Loucy (cell line): ENCODE measurements around the gene ZCCHC18.

Source experiments
- H2AFZ ChIP-seq: fragments of 200-600 bp; sonication (generic); 2 replicates; pipeline ENCODE4 v1.6.0; 2016; ENCODE audit warnings: antibody characterized with exemption, mild to moderate bottlenecking, low read length, moderate library complexity
- H3F3A ChIP-seq: fragments of 200-600 bp; 2 replicates; pipeline ENCODE4 v1.6.0; 2016; ENCODE audit warnings: antibody characterized with exemption, low read depth, mild to moderate bottlenecking
- H3K27me3 ChIP-seq: fragments of 200-600 bp; sonication (generic); 2 replicates; pipeline ENCODE4 v1.6.1; 2014; ENCODE audit warnings: low read length, mild to moderate bottlenecking; ENCODE audit not compliant: insufficient read depth, poor library complexity, severe bottlenecking
- H3K36me3 ChIP-seq: fragments of 200-600 bp; sonication (generic); 2 replicates; pipeline ENCODE4 v1.6.1; 2016; ENCODE audit warnings: low read length; ENCODE audit not compliant: insufficient read depth
- H3K4me1 ChIP-seq: fragments of 200-600 bp; sonication (generic); 2 replicates; pipeline ENCODE4 v1.5.1; 2014; ENCODE audit warnings: low read length, mild to moderate bottlenecking; ENCODE audit not compliant: insufficient read depth, poor library complexity, severe bottlenecking
- H3K4me2 ChIP-seq: fragments of 200-600 bp; sonication (generic); 2 replicates; pipeline ENCODE4 v1.6.0; 2014; ENCODE audit warnings: antibody characterized with exemption, low read length, low read depth, mild to moderate bottlenecking; ENCODE audit not compliant: poor library complexity, severe bottlenecking
- H3K4me3 ChIP-seq: fragments of 200-600 bp; sonication (generic); 2 replicates; pipeline ENCODE4 v1.5.1; 2014; ENCODE audit warnings: low read length, mild to moderate bottlenecking, mixed read lengths; ENCODE audit not compliant: poor library complexity, severe bottlenecking
- H3K79me2 ChIP-seq: fragments of 200-600 bp; sonication (generic); 2 replicates; pipeline ENCODE4 v1.6.1; 2014; ENCODE audit warnings: low read length; ENCODE audit not compliant: insufficient read depth
- H3K9ac ChIP-seq: fragments of 200-600 bp; sonication (generic); 2 replicates; pipeline ENCODE4 v1.6.0; 2014; ENCODE audit warnings: mild to moderate bottlenecking, low read depth, low read length, moderate library complexity; ENCODE audit not compliant: poor library complexity, severe bottlenecking
- H3K9me2 ChIP-seq: fragments of 200-600 bp; sonication (generic); replicated peaks from 2 replicates; pipeline ENCODE4 v1.6.1; 2016; ENCODE audit warnings: low read depth, low read length, mixed read lengths
- H3K9me3 ChIP-seq: fragments of 200-600 bp; sonication (generic); 2 replicates; pipeline ENCODE4 v1.6.1; 2014; ENCODE audit warnings: mild to moderate bottlenecking, antibody characterized with exemption, low read length, low read depth; ENCODE audit not compliant: insufficient read depth
- H4K20me1 ChIP-seq: fragments of 200-600 bp; sonication (generic); 2 replicates; pipeline ENCODE4 v1.6.0; 2014; ENCODE audit warnings: antibody characterized with exemption, low read length, mild to moderate bottlenecking; ENCODE audit not compliant: insufficient read depth, poor library complexity, severe bottlenecking
- CTCF ChIP-seq: fragments of 200-600 bp; sonication (generic); conservative IDR thresholded peaks from 2 replicates; pipeline ENCODE4 v1.5.1; 2014; ENCODE audit warnings: mild to moderate bottlenecking, antibody characterized with exemption, low read length
- EZH2phosphoT487 ChIP-seq: fragments of 200-600 bp; IDR thresholded peaks from 2 replicates; pipeline ENCODE4 v1.6.1; 2018; ENCODE audit warnings: antibody characterized with exemption, mild to moderate bottlenecking, moderate library complexity, borderline replicate concordance

The ZCCHC18 gene

DNA sequence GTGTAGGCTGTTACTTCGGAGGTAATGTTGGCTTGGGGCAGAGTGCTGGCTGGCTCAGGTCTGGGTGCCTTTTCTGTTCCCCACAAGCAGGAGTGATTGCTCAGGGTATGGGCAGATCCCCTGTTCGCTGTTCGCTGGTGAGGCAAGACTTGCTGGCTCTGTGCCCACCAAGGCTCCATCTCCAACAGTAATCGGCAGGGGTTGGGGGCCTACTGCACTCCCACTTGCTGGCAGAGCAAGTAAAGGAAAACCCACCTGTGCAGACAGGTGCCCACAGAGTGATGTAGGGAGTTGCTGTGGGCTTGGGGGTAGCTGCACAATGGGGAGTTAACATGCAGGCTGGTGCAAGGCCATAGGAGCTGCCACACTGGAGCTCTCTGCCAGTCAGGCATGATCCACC lies 28.3 kb upstream of the ZCCHC18 start:
- no peaks in the 10 kb centered on the region for H3K36me3 ChIP-seq
- no peaks in the 10 kb centered on the region for H3K9me2 ChIP-seq
- TF ChIP-seq EZH2phosphoT487 (no peak), CTCF (no peak)
- H3K4me3 ChIP-seq = no peak overlapping the region
- no peak overlapping the region for H2AFZ ChIP-seq
- no peaks in the 10 kb centered on the region for H3F3A ChIP-seq
- H3K79me2 ChIP-seq = no peaks in the 10 kb centered on the region
- no peaks in the 10 kb centered on the region for H3K27me3 ChIP-seq
- H3K4me1 ChIP-seq = no peaks in the 10 kb centered on the region
- H3K4me2 ChIP-seq = no peak overlapping the region
- H3K9ac ChIP-seq = no peak overlapping the region
- no peaks in the 10 kb centered on the region for H4K20me1 ChIP-seq
- no peaks in the 10 kb centered on the region for H3K9me3 ChIP-seq

- no peaks in the 10 kb centered on the region for H3F3A ChIP-seq
- no peaks in the 10 kb centered on the region for H3K9me3 ChIP-seq
- no peaks in the 10 kb centered on the region for H3K79me2 ChIP-seq
- H3K9me2 ChIP-seq = no peaks in the 10 kb centered on the region
- no peaks in the 10 kb centered on the region for H3K4me1 ChIP-seq
- no peaks in the 10 kb centered on the region for H3K36me3 ChIP-seq
- no peaks in the 10 kb centered on the region for H4K20me1 ChIP-seq
- H3K27me3 ChIP-seq = no peaks in the 10 kb centered on the region
- H2AFZ ChIP-seq = no peak overlapping the region
- H3K4me3 ChIP-seq = no peak overlapping the region
- no peak overlapping the region for H3K9ac ChIP-seq
- TF ChIP-seq CTCF (no peak), EZH2phosphoT487 (no peak)
- peak overlapping the region; percentile 31 for H3K4me2 ChIP-seq
Observed at GRCh38 chrX:104084534-104085277, 27.6 kb upstream of the ZCCHC18 start.

- H3K79me2 ChIP-seq = no peaks in the 10 kb centered on the region
- H3K9me3 ChIP-seq = no peaks in the 10 kb centered on the region
- H3K27me3 ChIP-seq = no peaks in the 10 kb centered on the region
- no peak overlapping the region for H3K9ac ChIP-seq
- no peaks in the 10 kb centered on the region for H3K4me1 ChIP-seq
- H4K20me1 ChIP-seq = no peaks in the 10 kb centered on the region
- no peak for TF ChIP-seq EZH2phosphoT487
- TF ChIP-seq CTCF = no peak
- no peak overlapping the region for H2AFZ ChIP-seq
- no peak overlapping the region for H3K4me3 ChIP-seq
- H3K9me2 ChIP-seq = no peaks in the 10 kb centered on the region
- no peak overlapping the region for H3K4me2 ChIP-seq
- no peaks in the 10 kb centered on the region for H3F3A ChIP-seq
- no peaks in the 10 kb centered on the region for H3K36me3 ChIP-seq
Observed at GRCh38 chrX:104085477-104085876, 26.8 kb upstream of the ZCCHC18 start.
